ENCODE measurements around the gene C4BPB.

DNA sequence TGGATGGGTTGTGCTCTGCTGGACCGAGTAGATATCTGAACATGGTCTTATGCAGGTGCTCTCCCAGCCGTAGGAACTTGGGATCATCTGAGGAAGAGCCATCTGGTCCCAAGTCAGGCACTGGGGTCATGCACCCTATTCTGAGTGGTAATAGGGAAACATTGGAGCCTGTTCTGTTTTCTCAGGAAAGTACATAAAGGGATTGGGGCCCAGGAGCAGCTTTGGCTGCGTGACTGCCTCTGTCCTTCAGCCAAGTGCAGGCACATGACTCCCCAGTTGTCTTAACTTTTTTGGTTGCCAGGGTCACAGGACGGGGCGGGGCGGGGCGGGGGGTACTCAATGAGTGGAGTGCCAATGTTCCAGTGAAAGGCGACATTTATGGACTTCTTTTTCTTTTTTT, 24.1 kb upstream of the C4BPB start:
- TF ChIP-seq, protein P1, sequence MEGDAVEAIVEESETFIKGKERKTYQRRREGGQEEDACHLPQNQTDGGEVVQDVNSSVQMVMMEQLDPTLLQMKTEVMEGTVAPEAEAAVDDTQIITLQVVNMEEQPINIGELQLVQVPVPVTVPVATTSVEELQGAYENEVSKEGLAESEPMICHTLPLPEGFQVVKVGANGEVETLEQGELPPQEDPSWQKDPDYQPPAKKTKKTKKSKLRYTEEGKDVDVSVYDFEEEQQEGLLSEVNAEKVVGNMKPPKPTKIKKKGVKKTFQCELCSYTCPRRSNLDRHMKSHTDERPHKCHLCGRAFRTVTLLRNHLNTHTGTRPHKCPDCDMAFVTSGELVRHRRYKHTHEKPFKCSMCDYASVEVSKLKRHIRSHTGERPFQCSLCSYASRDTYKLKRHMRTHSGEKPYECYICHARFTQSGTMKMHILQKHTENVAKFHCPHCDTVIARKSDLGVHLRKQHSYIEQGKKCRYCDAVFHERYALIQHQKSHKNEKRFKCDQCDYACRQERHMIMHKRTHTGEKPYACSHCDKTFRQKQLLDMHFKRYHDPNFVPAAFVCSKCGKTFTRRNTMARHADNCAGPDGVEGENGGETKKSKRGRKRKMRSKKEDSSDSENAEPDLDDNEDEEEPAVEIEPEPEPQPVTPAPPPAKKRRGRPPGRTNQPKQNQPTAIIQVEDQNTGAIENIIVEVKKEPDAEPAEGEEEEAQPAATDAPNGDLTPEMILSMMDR (optimal IDR thresholded peaks at IDR 0.05 in 1 of 3, IDR thresholded peaks at IDR 0.05 in 1 of 3, conservative IDR thresholded peaks at IDR 0.05 in 1 of 3; ENCODE audit: extremely low read depth in 1 of 3, insufficient read depth in 2 of 3, low read length in 3 of 3): no peak
- no peak for TF ChIP-seq EZH2 (IDR thresholded peaks at IDR 0.05; ENCODE audit: low read length)
